GM12892 (cell line): Measurements from ENCODE around the gene CPXM2.

Experiments used
- POLR2A ChIP-seq: IDR thresholded peaks from 2 replicates; pipeline ENCODE4 v1.6.1; 2011; ENCODE audit warnings: low read depth, low read length, control low read depth
- POLR2AphosphoS5 ChIP-seq: IDR thresholded peaks from 2 replicates; pipeline ENCODE4 v1.6.1; 2011; ENCODE audit warnings: low read depth, low read length, control low read depth

DNA sequence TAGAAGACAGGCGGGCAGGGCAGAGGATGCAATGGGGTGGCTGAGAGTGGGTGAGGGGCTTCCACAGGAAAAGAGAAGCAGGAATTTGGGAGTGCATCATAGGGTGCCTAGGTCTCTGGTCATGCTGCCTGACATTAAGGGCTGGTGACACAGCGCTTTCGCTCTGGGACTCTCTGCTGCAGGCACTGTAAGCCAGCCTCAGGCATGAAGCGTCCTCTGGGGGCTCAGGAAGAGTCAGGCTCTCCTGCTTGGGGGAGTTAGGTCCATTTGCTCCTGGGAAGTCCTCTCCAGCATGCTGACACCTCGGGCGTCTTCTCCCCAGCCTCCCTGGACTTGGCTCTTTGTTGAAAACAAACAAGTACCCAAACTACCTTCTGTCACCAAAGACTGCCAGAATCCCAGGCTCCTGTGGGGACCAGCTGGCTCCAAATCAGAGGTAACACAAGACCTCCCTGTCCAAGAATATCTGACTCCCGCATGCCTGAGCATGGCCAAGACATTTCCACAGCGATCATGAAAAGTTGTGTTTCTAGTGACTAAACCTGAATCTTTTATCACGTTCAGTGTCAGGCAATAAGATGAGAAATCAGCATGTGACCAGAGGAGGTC, 170.1 kb downstream of the CPXM2 start:
- TF ChIP-seq POLR2A (no peak), POLR2AphosphoS5 (no peak)
